Measurements from ENCODE around the gene TRAF3. TPM values are rescaled to one million over a fixed set of nuclear protein-coding genes. Genes with fewer than 3 reads are reported as not detected.

The TRAF3 gene
- total RNA-seq, 1 experiment from 2014 or later = 15.1 TPM

GRCh38 chr14:102777711-102778337 lies 575 bp downstream of the TRAF3 start:
- DNase-seq (ENCODE audit: extremely low read depth, low read depth) = no peak

GRCh38 chr14:102778338-102779083 lies 1.3 kb downstream of the TRAF3 start:
- DNase-seq (ENCODE audit: extremely low read depth, low read depth) = no peak

DNA sequence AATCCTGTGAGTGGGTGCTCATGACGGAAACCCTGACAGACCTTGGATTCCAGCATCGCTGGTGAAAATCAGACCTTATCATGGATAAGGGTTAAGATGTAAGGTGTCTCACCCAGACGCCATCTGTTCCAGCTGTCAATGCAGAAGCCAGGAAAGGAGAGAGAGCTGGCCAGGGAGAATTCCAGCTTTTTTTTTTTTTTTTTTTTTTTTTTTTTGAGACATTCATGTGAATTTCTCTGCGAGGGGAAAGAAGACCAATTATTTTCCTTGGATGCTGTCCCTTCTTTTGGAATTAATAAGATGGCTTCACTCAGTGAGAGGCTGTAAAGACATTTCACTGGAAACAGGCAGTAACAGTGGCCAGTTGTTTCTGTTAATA lies 1.8 kb downstream of the TRAF3 start:
- no peak for DNase-seq (ENCODE audit: extremely low read depth, low read depth)

DNA sequence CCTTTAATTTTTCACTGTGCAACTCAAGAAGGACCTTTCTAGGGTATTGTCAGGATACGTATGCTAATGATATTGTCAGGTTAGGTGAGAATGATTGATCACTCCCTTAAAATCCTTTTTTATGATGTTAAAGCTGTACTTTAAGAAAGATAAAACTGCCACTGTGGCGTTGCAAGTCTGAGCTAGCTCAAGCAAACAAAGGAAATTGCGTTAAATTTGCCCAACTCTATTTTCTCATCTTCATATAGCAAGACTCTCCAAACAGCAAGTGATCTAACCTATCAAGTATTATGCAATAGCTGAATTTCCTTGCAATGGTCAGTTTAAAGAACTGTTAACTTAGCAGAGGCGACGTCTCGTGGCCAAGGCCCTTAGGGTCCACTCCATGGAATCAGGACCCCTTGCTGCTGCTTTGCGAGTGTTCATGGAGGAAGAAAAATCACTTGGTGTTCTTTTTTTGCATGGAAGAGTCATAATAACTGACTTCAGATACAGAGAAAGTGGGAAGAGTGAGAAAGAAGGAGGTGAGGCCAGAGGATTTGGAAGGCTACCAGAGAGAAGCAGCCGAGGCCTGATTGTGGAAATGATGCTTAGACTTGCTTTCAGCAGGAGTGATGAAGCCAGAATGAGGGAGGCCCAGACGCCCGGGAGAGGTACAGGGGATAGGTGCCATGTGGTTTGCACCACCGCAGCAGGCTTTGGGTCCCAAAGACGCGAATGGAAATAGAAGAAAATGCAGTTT lies 2.5 kb downstream of the TRAF3 start:
- DNase-seq (ENCODE audit: extremely low read depth, low read depth) = no peak

- no peak for DNase-seq (ENCODE audit: extremely low read depth, low read depth)
Observed at GRCh38 chr14:102781063-102781462, 3.8 kb downstream of the TRAF3 start.

- DNase-seq (ENCODE audit: extremely low read depth, low read depth) = no peak
Observed at GRCh38 chr14:102782974-102783373, 5.7 kb downstream of the TRAF3 start.

- DNase-seq (ENCODE audit: extremely low read depth, low read depth) = no peak
Observed at GRCh38 chr14:102784892-102785594, 7.8 kb downstream of the TRAF3 start.

- no peak for DNase-seq (ENCODE audit: extremely low read depth, low read depth)
Observed at GRCh38 chr14:102785595-102785963, 8.3 kb downstream of the TRAF3 start.

DNA sequence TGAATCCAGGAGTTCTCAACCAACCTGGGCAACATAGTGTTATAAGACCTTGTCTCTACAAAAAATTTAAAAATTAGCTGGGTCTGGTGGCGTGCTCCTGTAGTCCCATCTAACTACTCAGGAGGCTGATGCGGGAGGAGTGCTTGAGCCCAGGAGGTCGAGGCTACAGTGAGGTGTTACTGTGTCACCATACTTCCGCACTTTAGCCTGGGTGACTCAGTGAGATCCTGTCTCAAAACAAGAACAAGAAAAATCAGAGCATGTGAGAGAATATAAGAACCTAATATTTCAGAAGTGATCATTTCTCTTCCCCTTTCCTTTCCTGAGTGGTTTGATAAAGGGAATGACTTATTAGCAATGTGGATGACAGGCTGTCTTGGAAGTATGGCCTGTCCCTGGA lies 9.5 kb downstream of the TRAF3 start:
- DNase-seq (ENCODE audit: extremely low read depth, low read depth) = no peak

DNA sequence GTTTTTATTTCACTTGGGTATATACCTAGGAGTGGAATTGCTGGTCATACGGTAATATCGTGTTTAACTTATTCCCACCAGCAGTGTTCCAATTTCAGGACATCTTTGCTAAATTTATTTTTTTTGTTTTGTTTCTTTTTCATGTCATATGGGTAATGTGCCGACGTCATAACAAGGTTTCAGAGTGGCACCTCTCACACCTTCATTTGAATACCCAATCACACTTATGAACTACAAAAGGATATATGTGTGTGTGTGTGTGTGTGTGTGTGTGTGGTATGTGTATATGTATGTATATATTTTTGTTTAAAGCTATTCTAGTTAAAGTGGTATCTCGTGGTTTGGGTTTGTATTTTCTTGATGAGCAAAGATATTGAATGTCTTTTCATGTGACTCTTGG lies 12.1 kb downstream of the TRAF3 start:
- no peak for DNase-seq (ENCODE audit: extremely low read depth, low read depth)

GRCh38 chr14:102793531-102794328 lies 16.5 kb downstream of the TRAF3 start:
- DNase-seq (ENCODE audit: extremely low read depth, low read depth) = no peak

GRCh38 chr14:102795060-102795925 lies 18.0 kb downstream of the TRAF3 start:
- DNase-seq (ENCODE audit: extremely low read depth, low read depth) = peak; percentile 67

GRCh38 chr14:102796661-102797190 lies 19.5 kb downstream of the TRAF3 start:
- no peak for DNase-seq (ENCODE audit: extremely low read depth, low read depth)

DNA sequence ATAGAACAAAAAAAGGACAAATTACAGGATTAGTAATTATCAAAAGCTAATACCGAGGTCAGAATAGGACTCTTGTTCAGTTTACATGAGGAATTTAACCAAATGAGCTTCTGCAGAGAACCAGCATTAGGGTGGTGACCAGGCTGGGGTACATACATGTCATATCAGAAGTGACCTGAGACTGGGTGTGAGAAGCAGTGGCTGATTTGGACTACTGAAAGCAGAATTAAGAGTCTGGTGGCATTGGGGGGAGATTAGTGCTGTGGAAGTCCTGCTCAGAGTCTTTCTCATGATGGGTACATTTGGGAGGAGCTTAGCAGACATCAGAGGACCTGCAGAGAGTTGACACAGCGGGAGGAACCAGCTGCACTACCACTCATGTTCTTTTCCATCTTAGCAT lies 21.7 kb downstream of the TRAF3 start:
- no peak for DNase-seq (ENCODE audit: extremely low read depth, low read depth)

- DNase-seq (ENCODE audit: extremely low read depth, low read depth) = no peak
Observed at GRCh38 chr14:102799684-102800562, 22.7 kb downstream of the TRAF3 start.

GRCh38 chr14:102802834-102803523 lies 25.7 kb downstream of the TRAF3 start:
- no peak for DNase-seq (ENCODE audit: extremely low read depth, low read depth)

DNA sequence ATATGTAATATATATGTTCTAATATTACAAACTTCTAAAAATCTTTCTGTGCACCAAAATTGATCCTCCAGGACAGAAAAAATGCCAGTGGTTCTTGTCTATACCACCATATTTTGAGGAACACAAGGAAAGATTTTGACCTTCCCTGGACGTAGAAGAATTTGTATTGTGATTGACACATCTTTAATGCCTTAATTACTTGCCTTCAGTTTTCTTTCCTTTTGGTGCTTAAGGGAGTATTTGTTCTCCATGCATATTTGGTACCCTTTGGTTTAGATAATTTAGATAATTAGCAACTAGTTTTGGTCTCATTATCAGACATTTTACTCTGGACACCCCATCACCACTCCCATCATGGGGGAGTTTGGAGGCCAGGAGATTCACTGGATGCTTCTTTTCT lies 27.6 kb downstream of the TRAF3 start:
- DNase-seq (ENCODE audit: extremely low read depth, low read depth) = no peak
